Ishikawa (cell line): ENCODE measurements around the gene GALNT5.

Experiments used
- CEBPB ChIP-seq: IDR thresholded peaks from 2 replicates; pipeline ENCODE4 v1.6.1; 2012
- CREB1 ChIP-seq: IDR thresholded peaks from 2 replicates; pipeline ENCODE4 v1.6.1; 2012; ENCODE audit warnings: low read depth
- EGR1 ChIP-seq: IDR thresholded peaks from 2 replicates; pipeline ENCODE4 v1.6.1; 2012
- EP300 ChIP-seq: IDR thresholded peaks from 2 replicates; pipeline ENCODE4 v1.6.1; 2012; ENCODE audit warnings: borderline replicate concordance
- FOXM1 ChIP-seq: IDR thresholded peaks from 2 replicates; pipeline ENCODE4 v1.6.1; 2012; ENCODE audit warnings: low read depth, borderline replicate concordance
- NFIC ChIP-seq: IDR thresholded peaks from 2 replicates; pipeline ENCODE4 v1.6.1; 2012
- RAD21 ChIP-seq: IDR thresholded peaks from 2 replicates; pipeline ENCODE4 v1.6.1; 2012; ENCODE audit warnings: low read depth
- TAF1 ChIP-seq: IDR thresholded peaks from 2 replicates; pipeline ENCODE4 v1.6.1; 2012; ENCODE audit warnings: low read depth, mild to moderate bottlenecking
- TCF12 ChIP-seq: IDR thresholded peaks from 2 replicates; pipeline ENCODE4 v1.6.1; 2012; ENCODE audit warnings: low read depth
- YY1 ChIP-seq: IDR thresholded peaks from 2 replicates; pipeline ENCODE4 v1.6.1; 2012; ENCODE audit warnings: low read depth
- ZBTB7A ChIP-seq: IDR thresholded peaks from 2 replicates; pipeline ENCODE4 v1.6.1; 2012; ENCODE audit warnings: low read depth
- TF ChIP-seq, protein P1 (sequence below): IDR thresholded peaks from 2 replicates; pipeline ENCODE4 v1.6.1; 2012; ENCODE audit warnings: low read depth, mild to moderate bottlenecking
- TF ChIP-seq, protein P2 (sequence below): IDR thresholded peaks from 2 replicates; pipeline ENCODE4 v1.6.1; 2012
- TF ChIP-seq, protein P3 (sequence below): IDR thresholded peaks from 2 replicates; pipeline ENCODE4 v1.6.1; 2012

GRCh38 chr2:157348291-157348921, 90.9 kb downstream of the GALNT5 start:
- TF ChIP-seq RAD21, result no peak
- TF ChIP-seq CREB1, result no peak
- TF ChIP-seq EGR1, result no peak
- no peak for TF ChIP-seq TCF12
- TF ChIP-seq, protein P1, sequence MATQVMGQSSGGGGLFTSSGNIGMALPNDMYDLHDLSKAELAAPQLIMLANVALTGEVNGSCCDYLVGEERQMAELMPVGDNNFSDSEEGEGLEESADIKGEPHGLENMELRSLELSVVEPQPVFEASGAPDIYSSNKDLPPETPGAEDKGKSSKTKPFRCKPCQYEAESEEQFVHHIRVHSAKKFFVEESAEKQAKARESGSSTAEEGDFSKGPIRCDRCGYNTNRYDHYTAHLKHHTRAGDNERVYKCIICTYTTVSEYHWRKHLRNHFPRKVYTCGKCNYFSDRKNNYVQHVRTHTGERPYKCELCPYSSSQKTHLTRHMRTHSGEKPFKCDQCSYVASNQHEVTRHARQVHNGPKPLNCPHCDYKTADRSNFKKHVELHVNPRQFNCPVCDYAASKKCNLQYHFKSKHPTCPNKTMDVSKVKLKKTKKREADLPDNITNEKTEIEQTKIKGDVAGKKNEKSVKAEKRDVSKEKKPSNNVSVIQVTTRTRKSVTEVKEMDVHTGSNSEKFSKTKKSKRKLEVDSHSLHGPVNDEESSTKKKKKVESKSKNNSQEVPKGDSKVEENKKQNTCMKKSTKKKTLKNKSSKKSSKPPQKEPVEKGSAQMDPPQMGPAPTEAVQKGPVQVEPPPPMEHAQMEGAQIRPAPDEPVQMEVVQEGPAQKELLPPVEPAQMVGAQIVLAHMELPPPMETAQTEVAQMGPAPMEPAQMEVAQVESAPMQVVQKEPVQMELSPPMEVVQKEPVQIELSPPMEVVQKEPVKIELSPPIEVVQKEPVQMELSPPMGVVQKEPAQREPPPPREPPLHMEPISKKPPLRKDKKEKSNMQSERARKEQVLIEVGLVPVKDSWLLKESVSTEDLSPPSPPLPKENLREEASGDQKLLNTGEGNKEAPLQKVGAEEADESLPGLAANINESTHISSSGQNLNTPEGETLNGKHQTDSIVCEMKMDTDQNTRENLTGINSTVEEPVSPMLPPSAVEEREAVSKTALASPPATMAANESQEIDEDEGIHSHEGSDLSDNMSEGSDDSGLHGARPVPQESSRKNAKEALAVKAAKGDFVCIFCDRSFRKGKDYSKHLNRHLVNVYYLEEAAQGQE, result no peak
- TF ChIP-seq YY1, result no peak
- no peak for TF ChIP-seq EP300
- TF ChIP-seq, protein P2, sequence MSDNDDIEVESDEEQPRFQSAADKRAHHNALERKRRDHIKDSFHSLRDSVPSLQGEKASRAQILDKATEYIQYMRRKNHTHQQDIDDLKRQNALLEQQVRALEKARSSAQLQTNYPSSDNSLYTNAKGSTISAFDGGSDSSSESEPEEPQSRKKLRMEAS, result no peak
- no peak for TF ChIP-seq FOXM1
- no peak for TF ChIP-seq TAF1
- no peak for TF ChIP-seq NFIC
- TF ChIP-seq CEBPB, result no peak
- TF ChIP-seq, protein P3, sequence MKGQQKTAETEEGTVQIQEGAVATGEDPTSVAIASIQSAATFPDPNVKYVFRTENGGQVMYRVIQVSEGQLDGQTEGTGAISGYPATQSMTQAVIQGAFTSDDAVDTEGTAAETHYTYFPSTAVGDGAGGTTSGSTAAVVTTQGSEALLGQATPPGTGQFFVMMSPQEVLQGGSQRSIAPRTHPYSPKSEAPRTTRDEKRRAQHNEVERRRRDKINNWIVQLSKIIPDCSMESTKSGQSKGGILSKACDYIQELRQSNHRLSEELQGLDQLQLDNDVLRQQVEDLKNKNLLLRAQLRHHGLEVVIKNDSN, result no peak
- no peak for TF ChIP-seq ZBTB7A
